Renal pelvis (tissue), 4 donors: ENCODE data around the gene TSPAN32. TPM values are rescaled to one million over a fixed set of nuclear protein-coding genes. Genes with fewer than 3 reads are reported as not detected.
A peak's percentile ranks its signal among the peaks of the same experiment; 100 is the strongest.

Source experiments
- DNase-seq: peaks from one replicate; pipeline ENCODE4 v3.0.0-alpha.2; 2013
- polyA plus RNA-seq, 3 donors: library from polyadenylated mRNA; unstranded; fragments of 120-200 nt; gene quantifications; one replicate each; pipeline ENCODE4 v1.2.1, GENCODE V29; 2013; ENCODE audit not compliant: insufficient read length in 3 of 3

Gene TSPAN32
- polyA plus RNA-seq, 3 donors = 1.7 to 2.8 (median 1.9) TPM

GRCh38 chr11:2303627-2304505, 2.1 kb downstream of the TSPAN32 start:
- DNase-seq = no peak

DNA sequence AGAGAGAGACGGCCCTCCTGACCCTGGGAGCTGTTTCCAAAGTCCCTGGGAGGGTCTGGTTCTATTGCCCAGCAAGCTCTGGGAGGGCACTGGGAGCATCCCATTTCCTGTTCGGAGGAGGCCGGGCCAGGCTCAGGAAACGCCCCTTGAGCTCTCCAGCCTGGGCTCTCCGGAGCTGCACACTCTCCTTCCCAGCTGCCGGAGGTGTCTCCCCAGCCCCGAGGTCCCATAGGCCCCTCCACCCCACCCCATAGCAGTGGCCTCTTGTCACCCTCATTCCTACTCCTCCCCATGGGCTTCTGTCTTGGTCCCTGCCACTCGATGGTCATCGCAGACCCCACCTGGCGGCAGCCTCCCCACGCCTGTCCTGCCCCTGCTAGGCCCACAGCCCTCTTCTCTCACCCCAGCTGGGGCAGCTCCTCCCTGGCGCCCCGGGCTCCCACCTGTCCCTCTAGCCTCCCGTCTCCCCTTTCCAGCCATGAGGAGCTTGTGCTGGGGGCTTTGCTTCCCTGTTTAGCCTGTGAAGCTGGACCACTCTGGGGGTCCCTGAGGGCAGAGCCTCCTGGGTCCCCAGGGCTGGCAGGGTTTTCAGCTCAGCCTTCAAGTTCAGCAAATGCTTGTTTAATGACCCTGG, 2.8 kb downstream of the TSPAN32 start:
- DNase-seq = no peak

DNA sequence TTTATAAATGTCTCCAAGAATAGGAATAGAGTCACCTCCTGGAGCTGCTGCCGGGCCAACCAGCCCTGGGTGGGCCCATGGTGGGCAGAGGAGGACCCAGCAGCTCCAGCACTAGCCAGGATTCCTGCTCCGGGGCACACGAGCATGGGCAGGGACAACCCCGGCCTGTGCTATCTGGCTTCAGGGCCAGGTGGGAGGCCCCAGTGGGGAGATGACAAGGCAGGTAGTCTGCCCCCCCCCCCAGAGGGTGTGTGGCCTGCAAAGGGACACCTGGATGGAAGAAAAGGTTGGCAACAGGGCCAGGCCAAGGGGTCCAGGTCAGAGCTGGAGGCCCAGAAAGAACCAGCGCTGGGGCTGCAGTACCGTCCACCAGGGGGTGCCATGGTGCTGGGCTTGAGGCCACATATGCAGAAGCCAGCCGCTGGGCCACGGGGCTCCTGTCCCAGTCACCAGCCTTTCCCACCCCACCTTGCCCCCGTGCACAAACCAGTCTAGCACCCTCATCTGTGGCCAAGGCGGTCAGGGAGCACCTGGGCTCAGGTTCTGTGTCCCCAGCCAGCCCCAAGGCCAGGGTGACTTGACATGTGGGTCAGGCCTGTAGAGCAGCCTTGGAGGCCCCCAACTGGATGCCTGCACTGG, 3.4 kb downstream of the TSPAN32 start:
- no peak for DNase-seq

GRCh38 chr11:2305788-2306451, 4.1 kb downstream of the TSPAN32 start:
- peak; percentile 65 for DNase-seq

DNA sequence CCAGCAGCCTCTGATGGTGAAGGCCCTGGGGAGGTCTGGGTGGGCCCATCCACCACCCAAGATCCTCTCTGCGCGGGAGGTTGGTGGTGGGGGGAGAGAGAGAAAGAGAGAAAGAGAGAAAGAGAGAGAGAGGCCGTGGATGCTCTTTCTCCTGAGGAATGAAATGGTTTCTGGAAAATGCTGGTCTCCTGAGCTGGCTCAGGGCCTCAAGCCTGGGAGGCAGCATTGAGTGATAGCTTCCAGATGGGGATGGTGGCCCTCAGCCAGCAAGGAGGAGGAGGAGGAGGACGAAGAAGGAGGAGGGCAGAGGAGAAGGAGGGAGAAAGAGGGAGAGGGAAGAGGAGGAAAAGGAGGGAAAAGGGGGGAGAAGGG, 4.6 kb downstream of the TSPAN32 start:
- peak; percentile 88 for DNase-seq

DNA sequence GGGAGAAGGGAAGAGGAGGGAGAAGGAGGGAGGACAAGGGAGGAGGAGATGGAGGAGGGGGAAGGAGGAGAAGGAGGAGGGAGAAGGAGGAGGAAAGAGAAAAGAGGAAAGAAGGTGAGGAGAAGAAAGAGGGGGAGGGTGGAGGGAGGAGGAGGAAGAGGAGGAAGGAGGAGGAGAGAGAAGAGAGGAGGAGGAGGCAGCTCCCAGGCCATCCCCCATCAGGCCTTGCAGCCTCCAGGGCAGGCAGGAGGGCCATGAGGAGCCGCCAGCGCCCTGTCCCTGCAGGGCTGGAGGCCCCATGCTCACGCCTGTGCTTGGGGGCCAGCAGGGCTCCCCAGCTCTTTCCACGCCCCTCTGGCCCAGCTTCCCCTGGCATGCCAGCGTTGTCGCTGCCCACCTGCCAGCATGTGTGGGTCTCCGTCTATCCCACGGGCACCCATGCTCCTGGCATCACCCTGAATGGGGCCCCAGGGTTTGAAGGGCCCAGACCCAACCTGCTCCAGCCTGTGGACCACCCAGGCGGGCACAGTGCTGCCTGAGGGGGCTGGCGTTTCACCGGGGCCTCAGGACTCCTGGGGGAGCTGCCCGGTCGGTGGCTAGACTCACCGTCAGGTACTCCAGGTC, 5.2 kb downstream of the TSPAN32 start:
- peak; percentile 41 for DNase-seq

- DNase-seq = no peak
These were observed 5.9 kb downstream of the TSPAN32 start for GRCh38 chr11:2307501-2308331.

DNA sequence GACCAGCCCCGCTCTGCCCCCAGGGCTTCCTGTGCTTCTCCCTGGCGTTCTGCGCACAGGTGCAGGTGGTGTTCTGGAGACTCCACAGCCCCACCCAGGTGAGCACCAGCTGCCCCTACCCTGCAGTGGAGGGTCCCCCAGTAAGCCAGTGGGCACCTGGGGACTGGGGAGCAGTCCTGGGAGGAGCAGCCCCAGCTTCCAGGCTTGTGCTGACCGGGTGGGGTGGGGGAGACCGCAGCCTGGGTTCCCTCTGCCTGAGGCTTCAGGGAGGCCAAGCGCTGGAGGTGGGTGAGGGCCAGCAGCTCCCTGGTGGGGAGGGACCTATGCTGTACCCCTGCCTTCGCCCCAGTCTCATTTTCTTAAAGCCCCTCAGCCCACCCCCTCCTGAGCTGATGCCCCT, 6.9 kb downstream of the TSPAN32 start:
- no peak for DNase-seq

GRCh38 chr11:2309251-2310072, 7.6 kb downstream of the TSPAN32 start:
- no peak for DNase-seq

DNA sequence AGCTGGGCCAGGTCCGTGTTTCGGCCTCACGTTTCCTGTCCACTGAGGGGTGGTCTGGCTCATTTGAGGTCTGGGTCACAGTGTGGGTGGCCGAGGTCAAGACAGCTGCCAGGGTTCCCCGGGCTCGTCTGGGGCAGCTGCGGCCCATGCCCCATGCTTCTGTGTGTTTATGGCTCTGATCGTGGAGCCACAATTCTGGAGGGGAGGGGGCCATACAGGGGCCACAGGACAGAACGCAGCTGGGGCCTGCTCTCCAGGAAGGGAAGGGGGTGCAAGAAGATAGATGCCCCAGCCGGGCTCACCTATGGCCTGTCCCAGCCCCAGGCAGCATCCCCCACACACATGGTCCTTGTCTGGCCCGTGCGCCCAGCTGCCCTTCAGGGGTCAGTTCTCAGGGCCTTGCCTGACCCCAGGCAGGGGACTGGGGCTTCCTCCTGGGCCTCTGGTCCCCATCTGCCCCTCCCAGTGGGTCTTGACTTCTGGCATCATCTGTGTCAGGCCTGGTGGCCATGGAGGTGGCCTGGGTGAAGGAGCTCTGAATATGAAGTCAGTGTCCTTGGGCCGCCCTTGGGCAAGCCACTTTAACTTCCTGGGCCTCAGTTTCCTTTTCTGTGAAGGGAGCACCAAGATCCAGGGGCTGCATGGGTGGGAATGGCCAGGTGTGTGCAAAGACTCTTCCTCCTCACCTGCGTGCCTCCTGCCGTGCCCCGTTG, 8.4 kb downstream of the TSPAN32 start:
- no peak for DNase-seq

DNA sequence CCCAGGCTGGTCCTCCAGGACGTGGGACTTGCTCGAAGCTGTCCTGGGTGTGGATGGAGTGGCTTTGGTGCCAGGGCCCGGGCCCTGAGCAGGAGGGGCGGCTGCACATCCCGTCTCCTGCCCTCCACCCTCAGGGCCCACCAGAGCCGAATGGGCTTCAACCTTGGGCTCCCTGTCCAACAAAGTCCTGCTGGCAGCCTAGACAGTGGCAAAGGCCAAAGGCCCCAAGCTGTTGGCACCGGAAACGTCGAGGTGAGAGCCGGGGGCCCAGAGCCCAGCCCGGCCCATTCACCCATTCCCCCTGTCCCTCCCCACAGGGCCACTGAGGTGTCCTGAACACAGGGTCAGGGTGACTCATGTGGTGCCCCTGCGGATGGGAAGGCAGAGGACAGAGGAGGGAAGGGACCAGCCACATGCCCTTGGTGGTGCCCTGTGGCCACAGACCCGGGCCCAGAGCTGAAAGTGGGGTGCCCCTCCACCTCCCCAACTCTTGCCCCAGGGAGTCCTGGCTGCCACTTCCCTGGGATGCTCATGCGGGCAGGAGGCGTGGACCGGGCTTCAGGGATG, 9.1 kb downstream of the TSPAN32 start:
- no peak for DNase-seq

GRCh38 chr11:2311353-2312133, 9.7 kb downstream of the TSPAN32 start:
- no peak for DNase-seq

- DNase-seq = no peak
These were observed 10.6 kb downstream of the TSPAN32 start for GRCh38 chr11:2312232-2313042.

DNA sequence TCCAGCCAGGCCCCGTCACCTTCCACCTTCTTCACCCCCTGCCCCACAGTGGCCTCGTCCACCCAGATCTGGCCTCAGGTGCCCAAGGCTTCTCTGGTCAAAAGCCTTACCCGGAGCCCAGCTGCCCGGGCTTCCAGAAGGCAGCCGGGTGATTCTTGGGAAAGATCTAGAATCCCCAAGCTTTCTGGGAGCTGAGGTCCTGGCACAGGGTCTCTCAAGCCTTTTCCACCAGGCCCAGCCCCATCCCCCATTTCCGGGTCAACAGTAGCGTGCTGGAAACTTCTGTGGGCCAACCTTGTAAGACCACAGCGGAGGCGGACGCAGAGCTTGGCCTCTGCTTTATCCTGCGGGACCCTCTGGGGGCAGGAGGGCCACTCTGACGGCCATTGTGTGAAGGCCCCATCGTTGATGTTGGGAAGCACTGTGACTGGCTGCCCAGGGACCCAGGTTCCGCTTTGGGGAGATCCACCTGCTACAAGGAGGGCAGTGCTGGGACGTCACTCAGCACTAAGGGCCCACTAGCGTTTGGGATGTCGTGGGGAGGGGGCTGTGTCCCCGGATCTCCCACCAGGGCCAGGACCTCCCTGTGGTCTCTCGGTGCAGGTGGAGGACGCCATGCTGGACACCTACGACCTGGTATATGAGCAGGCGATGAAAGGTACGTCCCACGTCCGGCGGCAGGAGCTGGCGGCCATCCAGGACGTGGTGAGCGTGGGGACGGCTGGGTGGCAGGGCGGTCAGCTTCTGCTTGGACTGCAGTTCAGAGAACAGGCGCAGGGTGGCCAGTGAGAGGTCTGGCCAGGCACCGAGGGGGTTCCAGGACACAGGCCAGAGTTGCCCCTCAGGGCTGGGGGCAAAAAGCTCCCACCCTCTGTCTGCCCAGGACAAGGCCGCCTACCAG, 11.5 kb downstream of the TSPAN32 start:
- no peak for DNase-seq

- DNase-seq = no peak
These were observed 12.3 kb downstream of the TSPAN32 start for GRCh38 chr11:2314136-2314524.
